GM19397 (cell line): Measurements from ENCODE around the gene THAP4.

Experiments used
- ATAC-seq: cut with Tn5 transposase; IDR thresholded peaks from one replicate; pipeline ENCODE4 v1.9.1; 2021; ENCODE audit warnings: mild to moderate bottlenecking, moderate library complexity; ENCODE audit not compliant: unreplicated experiment

The THAP4 gene

DNA sequence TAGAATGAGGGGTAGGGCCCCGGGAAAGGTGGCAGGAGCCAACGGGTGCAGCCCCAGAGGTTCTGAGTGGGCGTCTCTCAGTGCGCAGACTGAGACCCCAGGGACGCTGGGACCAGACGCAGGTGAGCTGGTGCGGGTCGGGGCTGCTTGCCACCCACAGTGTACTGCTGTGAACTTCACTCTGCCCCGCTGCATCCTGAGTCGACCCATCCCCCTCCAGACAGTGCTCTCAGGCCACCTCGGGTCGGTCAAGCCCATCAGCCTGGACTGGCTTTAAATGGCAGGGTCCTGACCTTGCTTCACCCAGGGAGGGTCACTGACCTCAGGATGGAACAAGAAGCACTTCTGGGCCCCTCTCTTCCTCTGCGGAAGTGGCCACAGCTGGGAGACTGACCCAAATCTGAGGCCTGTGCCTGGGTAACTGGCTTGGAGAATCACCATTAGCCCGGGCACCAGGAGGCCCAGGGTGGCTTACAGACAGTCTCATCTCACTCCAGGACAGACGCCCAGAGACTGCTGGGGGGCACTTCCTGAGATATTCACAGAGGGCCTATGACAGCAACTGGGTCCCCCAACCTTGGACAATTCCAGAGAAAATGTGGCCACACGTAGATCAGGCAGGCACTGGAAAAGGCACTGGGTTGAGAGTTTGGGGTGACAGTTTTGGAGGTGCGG, 102.1 kb downstream of the THAP4 start:
- ATAC-seq, result no peak
